IPS-18c (cell line): Measurements from ENCODE around the gene GALNT14.

Experiments
- H3K4me3 ChIP-seq: 2 replicates; pipeline ENCODE4 v1.7.0; 2013; ENCODE audit warnings: low read depth, mild to moderate bottlenecking, low read length, moderate library complexity; ENCODE audit not compliant: insufficient read depth
- H3K9me3 ChIP-seq: one replicate; pipeline ENCODE4 v1.6.1; 2013; ENCODE audit warnings: mild to moderate bottlenecking, low read length, moderate library complexity; ENCODE audit not compliant: control insufficient read depth, insufficient read depth

GALNT14 gene

DNA sequence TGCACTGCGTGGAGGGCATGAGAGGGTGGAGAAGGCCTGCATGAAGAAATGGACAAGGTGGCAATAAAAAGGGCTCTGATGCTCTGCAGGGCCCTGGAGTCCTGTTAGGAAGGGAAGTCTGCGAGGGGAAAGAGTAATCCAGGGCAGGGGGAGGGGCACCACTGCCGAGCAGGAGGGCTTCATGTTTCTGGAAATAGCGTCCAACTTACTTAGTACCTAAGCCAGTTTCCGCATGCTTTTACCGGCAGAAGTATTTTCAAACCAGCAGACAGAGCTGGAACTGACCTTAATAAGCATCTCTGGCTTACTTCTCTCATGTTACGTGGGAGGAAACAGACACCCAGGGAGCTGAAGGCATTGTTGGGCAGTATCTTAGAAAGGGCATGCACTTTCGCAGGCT lies 156.7 kb downstream of the GALNT14 start:
- Histone ChIP-seq H3K4me3 (no peak overlapping the region), H3K9me3 (no peaks in the 10 kb centered on the region)

DNA sequence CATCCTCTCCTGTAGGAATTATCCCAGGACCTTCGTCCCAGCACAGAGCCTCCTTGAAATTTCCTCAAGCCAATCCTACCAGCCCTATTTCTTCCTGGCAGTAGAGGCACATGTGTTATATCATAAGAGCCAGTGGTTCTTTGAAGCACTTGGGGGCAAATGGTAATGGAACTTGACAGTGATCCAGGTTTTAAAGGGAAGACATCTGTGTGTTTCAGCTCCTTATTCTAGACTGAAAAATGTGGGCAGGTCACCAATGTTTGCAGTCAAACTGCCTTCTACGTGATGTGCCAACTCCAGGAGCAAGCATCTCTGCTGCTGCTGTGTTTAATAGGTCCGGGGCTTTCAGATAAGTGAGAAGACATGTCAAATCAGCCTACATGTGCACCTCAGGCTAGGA lies 157.1 kb downstream of the GALNT14 start:
- Histone ChIP-seq H3K9me3 (no peaks in the 10 kb centered on the region), H3K4me3 (no peak overlapping the region)

DNA sequence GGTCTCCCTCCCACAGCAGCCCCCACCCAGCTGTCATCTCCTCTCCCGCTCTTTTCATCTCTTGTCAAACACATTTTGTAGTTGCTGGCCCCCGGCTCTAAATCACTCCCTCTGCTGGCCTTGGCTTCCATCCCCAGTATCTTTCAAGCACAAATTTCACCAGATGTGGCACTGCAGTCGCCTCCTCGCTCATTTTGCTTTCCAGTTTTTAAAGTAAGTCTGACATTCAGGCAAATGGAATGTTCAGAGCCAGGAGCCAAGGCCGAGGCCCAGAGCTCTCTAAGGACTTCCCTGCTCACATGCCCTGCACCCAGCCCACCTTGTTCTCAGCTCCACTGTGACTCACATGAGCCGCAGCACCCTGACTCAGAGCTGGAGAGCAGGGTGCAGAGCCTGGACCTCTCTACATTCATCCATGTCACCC lies 158.4 kb downstream of the GALNT14 start:
- Histone ChIP-seq H3K4me3 (no peak overlapping the region), H3K9me3 (no peaks in the 10 kb centered on the region)

DNA sequence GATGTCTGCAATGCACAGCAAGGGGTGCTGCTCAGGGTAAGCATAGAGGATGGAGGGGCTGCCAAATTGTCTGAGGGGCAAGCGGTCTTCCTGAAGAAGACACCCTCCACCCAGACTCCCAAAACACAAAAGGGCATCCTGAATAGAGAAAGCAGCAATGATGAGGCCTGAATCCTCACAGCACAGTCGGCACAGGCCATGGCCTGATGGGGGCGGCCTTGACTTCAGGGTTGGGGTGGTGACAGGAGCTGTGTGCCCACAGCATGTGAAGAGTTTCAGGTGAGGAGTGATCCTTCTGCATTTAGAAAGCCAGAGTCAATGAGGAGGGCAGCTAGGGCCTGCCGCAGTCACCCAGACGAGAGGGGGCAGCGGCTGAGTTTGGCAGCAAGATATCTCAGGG lies 159.4 kb downstream of the GALNT14 start:
- Histone ChIP-seq H3K9me3 (no peaks in the 10 kb centered on the region), H3K4me3 (no peak overlapping the region)

DNA sequence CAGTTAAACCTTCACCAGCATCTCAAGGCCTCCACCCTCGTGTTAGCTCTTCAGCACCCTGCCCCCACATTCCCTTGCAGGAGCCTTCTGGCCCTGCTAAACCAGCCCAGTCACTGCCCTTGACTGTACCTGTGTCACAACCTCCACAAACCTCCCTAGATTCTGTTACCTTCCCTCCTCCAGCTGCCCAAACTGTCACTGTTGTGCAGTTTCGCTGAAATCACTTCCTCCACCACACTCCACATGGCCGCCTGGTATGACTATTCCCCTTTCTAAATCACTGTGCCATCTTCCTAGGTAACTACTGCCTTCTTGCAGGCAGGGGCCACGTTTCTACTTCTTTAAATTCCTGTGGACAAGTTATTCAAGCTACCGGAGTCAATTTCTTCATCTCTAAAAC lies 160.2 kb downstream of the GALNT14 start:
- no peaks in the 10 kb centered on the region for H3K9me3 ChIP-seq
- no peak overlapping the region for H3K4me3 ChIP-seq

DNA sequence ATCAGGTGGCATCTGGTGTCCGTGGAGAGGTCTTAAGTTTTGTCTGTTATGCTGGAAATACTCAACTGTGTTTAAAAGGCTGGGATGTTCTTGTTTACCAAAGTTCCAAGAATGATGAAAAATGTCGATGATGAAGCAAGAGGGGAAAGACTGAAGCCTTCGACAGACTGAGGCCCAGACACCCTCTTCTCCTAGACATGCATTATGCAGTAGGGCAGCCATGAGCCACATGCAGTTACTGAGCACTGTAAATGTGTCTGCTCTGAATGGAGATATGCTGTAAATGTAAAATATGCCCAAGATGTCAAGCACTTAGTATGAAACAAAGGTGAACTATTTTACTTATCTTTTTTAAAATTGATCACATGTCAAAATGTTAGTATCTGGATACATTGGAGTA lies 163.1 kb downstream of the GALNT14 start:
- no peak overlapping the region for H3K4me3 ChIP-seq
- H3K9me3 ChIP-seq: no peaks in the 10 kb centered on the region

DNA sequence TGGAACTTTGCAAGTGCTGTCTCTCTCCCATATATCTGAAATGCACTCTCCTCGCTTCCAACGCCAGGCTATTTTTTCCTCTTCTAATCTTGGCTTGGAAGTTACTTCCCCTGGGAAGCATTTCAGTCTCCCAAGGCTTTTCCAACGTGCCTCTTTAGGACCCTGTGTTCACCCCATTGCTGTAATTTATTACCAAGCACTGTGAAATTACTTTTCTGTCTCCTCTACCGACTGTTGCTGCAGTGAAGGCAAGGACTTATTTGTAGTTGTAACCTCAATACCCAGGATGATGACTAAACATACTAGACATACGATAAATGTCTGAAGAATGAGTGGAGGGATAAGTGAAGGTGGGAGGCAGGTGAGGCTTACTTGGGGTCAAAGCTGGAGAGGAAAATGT lies 163.7 kb downstream of the GALNT14 start:
- no peak overlapping the region for H3K4me3 ChIP-seq
- H3K9me3 ChIP-seq: no peaks in the 10 kb centered on the region

DNA sequence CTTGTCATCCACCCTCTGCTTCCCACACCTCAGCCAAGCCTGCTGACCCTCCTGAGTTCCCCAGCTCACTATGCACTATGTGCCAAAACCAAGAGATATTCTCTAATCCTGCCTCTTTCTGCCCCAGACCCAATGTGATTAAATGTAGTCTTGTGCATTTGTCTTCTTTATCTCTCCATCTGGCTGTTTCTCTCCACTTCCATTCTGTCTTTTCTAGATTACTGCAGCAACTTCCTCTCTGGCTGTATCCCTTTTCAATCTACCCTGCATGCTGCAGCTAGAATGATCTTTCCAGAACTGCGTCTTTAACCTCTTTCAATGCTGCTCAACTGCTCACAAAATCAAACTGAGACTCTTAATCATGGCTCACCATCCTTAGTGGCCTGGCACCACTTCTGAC lies 164.1 kb downstream of the GALNT14 start:
- Histone ChIP-seq H3K4me3 (no peak overlapping the region), H3K9me3 (no peaks in the 10 kb centered on the region)

DNA sequence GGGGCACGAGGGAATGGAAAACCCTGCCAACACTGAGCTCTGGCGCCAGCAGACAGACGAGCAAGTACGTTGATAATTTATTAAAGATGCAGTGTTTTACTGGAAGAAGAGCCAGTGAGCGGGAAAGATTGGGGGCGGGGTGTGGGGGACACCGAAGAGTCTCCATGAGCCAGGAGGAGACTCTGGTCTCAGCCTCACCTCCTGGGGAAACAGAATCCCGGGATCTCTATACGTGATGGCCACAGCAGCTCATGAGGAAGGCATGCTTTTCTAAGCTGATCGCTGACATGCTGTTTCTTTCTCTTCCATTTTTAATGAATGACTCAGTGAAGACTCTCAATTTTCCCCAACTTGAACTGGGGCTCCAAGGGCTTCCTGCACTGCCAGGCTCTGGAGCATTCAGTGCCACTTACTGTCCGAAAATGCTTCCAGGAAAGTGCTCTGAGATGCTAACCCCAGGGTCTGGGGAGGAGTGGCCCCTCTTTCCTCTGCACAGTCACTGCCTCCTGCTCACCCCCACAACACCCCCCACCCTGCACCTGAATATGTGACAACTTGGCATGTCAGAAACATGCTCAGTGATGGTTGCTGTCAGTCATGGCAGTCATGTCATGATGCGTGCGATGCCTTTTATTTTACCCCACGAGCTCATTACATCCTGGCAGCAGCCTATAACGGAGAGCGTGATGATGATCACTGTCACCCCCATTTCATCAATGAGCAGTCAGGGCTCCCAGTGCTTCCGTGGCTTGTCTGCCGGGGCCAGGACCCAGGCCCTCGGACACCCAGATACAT lies 166.8 kb downstream of the GALNT14 start:
- Histone ChIP-seq H3K9me3 (no peaks in the 10 kb centered on the region), H3K4me3 (no peak overlapping the region)

DNA sequence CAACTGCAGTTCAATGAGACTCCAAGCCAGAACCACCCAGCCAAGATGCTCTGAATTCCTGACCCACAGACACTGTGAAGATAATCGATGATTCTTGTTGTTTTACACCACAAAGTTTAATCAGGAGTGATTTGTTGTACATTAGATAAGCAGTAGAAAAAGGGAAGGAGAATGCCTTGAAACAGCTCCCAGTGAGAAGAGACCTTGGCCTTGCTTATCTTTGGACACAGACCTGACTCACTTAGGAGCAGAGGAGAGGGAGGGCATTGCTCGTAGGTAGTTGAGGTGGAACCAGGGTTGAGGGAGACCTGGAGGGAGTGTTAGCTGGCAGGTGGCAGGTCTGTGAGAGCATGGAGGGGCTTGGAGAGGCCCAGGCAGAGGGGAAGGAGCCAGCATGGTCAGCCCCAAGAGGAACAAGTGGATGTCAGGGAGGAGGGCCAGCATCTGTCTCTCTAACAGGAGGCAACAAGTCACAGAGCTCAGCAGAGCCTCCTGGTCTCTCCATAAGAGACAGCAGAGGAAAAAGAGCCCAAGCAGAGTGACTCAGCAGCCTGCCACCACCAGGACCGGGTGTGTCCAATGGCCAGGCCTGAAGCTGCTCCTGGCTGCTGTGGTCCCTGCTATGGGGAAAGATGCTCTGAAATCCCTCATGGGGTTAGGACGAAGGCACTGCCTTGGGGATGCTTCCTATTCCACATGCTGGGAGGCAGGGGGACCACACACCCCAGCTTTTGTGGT lies 169.4 kb downstream of the GALNT14 start:
- Histone ChIP-seq H3K9me3 (peaks cover 2% of the 10 kb centered on the region), H3K4me3 (no peak overlapping the region)

DNA sequence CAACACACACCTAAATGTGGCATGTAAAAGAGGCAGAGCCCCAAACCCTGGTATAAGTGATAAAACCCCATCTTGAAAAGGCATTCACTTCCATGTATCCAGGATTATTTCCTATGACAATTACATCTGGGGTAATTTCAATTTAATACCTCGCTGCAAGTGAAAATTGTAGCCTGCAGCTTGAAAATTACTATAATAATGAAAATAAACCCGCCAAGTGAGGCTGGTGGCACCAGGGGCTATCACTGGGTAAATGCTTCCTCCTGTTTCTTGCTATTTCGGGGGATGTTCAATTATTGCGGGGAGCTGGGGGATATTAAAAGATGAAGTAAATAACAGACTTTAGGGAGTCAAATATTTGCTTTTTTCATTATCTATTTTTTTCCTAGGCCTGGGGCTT lies 171.5 kb downstream of the GALNT14 start:
- H3K9me3 ChIP-seq: peaks cover 2% of the 10 kb centered on the region
- no peak overlapping the region for H3K4me3 ChIP-seq

DNA sequence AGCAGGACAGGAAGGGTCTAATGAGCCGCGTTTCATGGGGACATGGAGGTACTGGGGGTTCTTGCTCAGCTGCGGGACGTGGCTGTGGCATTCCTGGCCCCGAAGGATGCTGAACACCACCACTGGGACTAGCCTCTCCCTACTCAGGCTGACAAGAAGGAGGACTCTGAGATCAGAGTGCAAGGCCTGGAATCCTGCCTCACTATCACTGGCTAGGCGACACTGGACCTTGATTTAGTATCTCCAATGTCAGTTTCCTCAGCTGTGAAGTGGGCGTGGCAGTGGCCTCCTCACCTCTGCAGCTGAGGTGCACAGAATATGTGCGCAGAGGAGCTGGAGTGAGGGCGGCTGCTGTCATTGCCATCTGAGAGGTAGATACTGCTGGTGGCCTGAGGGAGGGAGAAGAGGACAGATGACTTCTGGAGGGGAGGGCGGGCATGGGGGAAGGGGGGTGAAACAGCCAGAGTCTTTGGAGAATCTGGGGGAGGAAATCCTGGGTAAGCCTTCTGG lies 173.2 kb downstream of the GALNT14 start:
- H3K9me3 ChIP-seq: peaks cover 2% of the 10 kb centered on the region

DNA sequence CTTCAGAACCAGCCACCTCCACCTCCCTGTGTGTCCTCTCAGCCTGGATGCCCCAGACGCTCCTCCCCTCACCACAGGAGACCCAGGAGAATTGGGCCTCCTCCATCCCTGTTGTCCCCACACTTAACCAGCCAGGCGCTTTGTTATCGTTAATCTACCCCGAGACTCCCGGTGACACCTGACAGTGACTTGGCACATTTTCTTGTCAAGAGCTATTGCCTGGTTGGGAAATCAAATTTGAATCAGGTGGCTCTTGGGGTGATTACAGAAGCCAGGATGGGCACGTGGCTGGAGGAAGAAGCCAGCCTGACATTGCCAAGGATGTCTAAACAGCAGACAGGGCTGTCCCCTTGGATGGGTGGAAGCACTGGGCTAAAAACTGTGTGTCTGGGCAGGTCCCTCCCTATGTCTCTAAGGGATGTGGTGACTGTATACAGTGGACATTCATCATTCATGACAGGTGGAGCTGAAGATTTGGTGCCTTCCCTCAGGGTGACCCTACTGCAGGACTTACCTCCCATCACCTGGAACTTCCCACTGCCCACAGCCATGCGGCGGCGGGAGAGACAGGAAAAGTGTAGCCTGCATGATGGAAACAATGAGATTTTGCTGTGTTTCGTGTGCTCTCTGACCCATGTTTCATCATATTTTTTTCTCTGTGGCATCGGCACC lies 173.8 kb downstream of the GALNT14 start:
- H3K9me3 ChIP-seq: peaks cover 2% of the 10 kb centered on the region
- H3K4me3 ChIP-seq: no peak overlapping the region

More for the DNA sequence above, 173.2 kb downstream of the GALNT14 start:
- H3K4me3 ChIP-seq: no peak overlapping the region

DNA sequence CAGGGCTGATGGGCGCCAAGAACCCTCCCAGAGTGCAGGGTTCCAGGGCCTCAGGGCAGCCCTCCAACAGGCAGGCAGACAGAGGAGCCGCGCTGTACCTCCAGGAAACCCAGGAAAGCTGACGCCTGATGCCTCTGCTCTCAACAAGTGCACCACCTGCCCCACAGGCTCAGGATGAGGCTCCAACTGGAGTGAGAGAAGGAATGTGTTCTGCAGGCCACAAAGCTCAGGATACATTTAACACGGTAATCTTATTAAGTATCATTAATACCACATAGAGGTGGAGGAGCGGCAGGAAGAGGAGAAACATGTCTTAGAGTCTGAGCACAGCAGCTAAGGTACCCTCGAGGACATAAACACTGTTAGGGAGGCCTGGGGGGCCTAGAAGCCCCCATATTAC lies 175.1 kb downstream of the GALNT14 start:
- peaks cover 2% of the 10 kb centered on the region for H3K9me3 ChIP-seq
- no peak overlapping the region for H3K4me3 ChIP-seq

DNA sequence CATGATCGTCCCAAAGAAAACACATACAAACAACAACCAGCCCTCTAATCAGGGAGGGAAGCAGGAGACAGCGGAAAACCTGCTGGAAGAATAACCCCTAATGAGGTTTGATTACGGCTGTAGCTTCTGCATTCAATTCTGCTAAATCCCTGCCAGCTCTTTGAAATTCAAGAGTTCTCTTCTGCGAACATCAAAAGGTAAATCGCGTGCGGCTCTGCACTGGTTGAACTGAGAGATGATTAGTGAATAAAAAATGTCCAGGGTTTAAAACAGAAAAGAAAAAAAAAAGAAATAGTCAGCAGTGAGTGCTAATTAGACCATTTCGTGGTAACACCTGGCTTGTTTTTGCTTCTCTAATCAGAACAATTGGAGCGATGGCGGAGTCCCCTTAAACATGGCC lies 178.0 kb downstream of the GALNT14 start:
- H3K4me3 ChIP-seq: no peak overlapping the region
- H3K9me3 ChIP-seq: peaks cover 4% of the 10 kb centered on the region

DNA sequence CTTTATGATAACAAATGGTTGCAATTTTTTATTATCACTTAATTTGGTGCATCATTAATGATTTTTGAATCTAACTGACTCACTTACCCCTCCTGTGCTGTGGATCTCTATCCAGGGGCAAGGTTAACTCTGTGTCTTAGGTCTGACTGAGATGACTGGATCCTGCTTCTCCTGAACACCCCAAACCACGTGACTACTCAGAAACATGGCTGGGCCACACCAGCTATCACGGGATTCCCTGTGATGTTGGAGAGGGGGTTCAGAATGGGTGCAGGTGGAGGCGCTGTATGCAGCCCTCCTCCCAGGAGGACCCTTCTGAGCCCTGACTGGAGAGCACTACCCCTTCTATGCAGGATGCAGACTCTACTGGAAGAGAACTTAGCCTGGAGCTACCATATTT lies 178.6 kb downstream of the GALNT14 start:
- H3K4me3 ChIP-seq: no peak overlapping the region
- peaks cover 4% of the 10 kb centered on the region for H3K9me3 ChIP-seq

DNA sequence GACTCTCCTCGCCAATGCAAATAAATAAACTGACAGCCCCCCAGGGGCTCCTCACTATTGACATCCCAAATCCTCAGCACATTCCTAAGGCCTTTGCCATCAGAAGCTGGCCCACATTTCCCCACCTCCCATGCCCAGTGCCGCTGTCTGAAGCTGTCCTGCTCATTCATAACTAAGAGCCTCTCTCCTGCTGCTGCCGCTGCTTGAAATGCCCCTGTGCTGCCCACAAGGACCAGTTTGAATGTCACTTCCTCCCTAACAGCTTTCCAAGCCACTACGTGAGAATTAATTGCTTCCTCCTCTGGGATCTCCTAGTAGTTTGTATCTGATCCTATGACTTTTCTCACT lies 179.3 kb downstream of the GALNT14 start:
- no peak overlapping the region for H3K4me3 ChIP-seq
- H3K9me3 ChIP-seq: peaks cover 2% of the 10 kb centered on the region
